ENCODE results near the gene TSPAN33. TPM values are rescaled to one million over a fixed set of nuclear protein-coding genes. Genes with fewer than 3 reads are reported as not detected.
A peak's percentile ranks its signal among the peaks of the same experiment; 100 is the strongest.

The TSPAN33 gene
- total RNA-seq, 1 donor: 38.0 TPM

DNA sequence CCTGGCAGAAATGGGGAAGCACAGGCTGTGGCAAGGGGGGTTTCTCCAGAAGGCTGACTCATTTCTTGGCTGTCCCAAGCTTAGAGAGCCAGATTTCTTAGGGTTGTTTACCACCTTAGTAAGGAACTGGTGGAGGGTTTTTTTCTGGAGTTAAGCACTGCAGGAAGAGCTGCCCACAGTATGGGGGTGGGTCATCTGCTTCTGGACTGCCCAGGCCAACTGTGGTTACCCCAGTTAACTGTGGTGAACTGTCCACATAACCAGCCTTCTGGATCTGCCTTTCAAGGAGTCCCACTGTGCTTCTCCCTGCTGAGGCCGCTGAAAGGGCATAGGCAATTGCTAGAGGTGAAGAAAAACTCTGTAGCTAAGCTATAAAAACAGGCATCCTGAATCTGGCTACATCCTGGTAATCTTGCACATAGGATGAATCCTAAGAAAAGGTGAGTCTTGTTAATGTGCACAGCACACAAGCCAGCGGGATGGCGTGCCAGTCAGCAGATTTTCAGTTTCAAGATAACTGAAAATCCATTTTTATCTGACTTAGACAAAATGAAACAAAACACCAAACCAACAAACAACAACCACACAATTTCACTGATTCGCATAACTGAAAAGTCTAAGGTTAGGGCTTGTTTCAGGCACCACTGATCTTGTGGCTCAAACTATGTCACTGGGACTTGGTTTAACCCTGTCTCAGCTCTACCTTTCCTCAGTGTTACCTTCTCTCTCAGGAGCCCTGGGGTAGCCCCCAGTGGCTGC is 21.6 kb upstream of the TSPAN33 start:
- Histone ChIP-seq H3K4me1 (ENCODE audit: insufficient read depth, low read length) (peaks cover 18% of the 10 kb centered on the region), H3K9me3 (ENCODE audit: low read depth, low read length) (no peaks in the 10 kb centered on the region), H3K27me3 (ENCODE audit: insufficient read depth, low read length) (no peaks in the 10 kb centered on the region), H3K4me3 (ENCODE audit: low read length) (no peak overlapping the region)

- Histone ChIP-seq H3K27me3 (ENCODE audit: insufficient read depth, low read length) (no peaks in the 10 kb centered on the region), H3K4me3 (ENCODE audit: low read length) (no peak overlapping the region), H3K4me1 (ENCODE audit: insufficient read depth, low read length) (peaks cover 18% of the 10 kb centered on the region), H3K9me3 (ENCODE audit: low read depth, low read length) (no peaks in the 10 kb centered on the region)
Observed at GRCh38 chr7:129123510-129123857, 21.0 kb upstream of the TSPAN33 start.

DNA sequence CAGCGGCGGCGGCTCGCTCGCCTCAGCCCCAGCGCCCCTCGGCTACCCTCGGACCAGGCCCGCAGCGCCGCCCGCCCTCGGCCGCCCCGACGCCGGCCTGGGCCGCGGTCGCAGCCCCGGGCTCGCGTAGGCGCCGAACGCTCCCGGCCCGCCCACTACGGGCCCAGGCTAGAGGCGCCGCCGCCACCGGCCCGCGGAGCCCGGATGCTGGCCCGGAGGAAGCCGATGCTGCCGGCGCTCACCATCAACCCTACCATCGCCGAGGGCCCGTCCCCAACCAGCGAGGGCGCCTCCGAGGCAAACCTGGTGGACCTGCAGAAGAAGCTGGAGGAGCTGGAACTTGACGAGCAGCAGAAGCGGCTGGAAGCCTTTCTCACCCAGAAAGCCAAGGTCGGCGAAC is 18.2 kb upstream of the TSPAN33 start:
- H3K9me3 ChIP-seq (ENCODE audit: low read depth, low read length): no peaks in the 10 kb centered on the region
- H3K4me3 ChIP-seq (ENCODE audit: low read length): no peak overlapping the region

GRCh38 chr7:129127154-129127553 is 17.4 kb upstream of the TSPAN33 start:
- Histone ChIP-seq H3K4me1 (ENCODE audit: insufficient read depth, low read length) (peaks cover 14% of the 10 kb centered on the region), H3K4me3 (ENCODE audit: low read length) (no peak overlapping the region), H3K27me3 (ENCODE audit: insufficient read depth, low read length) (no peaks in the 10 kb centered on the region), H3K9me3 (ENCODE audit: low read depth, low read length) (no peaks in the 10 kb centered on the region)

More for the DNA sequence above, 18.2 kb upstream of the TSPAN33 start:
- H3K27me3 ChIP-seq (ENCODE audit: insufficient read depth, low read length): no peaks in the 10 kb centered on the region
- peaks cover 18% of the 10 kb centered on the region for H3K4me1 ChIP-seq (ENCODE audit: insufficient read depth, low read length)

DNA sequence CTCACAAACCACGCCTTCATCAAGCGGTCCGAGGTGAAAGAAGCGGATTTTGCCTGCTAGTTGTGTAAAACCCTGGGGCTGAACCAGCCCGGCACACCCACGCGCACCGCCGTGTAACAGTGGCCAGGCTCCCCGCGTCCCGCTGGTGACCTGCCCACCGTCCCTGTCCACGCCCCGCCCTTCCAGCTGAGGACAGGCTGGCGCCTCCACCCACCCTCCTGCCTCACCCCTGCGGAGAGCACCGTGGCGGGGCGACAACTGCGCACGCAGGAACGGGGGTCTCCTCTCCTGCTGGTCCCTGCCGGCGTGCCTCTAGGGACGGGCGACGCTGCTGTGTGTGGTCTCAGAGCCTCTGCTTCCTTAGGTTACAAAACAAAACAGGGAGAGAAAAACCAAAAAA is 16.9 kb upstream of the TSPAN33 start:
- no peaks in the 10 kb centered on the region for H3K9me3 ChIP-seq (ENCODE audit: low read depth, low read length)
- H3K4me3 ChIP-seq (ENCODE audit: low read length): no peak overlapping the region
- peaks cover 11% of the 10 kb centered on the region for H3K4me1 ChIP-seq (ENCODE audit: insufficient read depth, low read length)
- no peaks in the 10 kb centered on the region for H3K27me3 ChIP-seq (ENCODE audit: insufficient read depth, low read length)

- Histone ChIP-seq H3K4me1 (ENCODE audit: insufficient read depth, low read length) (peaks cover 44% of the 10 kb centered on the region), H3K27me3 (ENCODE audit: insufficient read depth, low read length) (no peaks in the 10 kb centered on the region), H3K9me3 (ENCODE audit: low read depth, low read length) (no peaks in the 10 kb centered on the region), H3K4me3 (ENCODE audit: low read length) (no peak overlapping the region)
Observed at GRCh38 chr7:129134356-129134987, 10.0 kb upstream of the TSPAN33 start.

DNA sequence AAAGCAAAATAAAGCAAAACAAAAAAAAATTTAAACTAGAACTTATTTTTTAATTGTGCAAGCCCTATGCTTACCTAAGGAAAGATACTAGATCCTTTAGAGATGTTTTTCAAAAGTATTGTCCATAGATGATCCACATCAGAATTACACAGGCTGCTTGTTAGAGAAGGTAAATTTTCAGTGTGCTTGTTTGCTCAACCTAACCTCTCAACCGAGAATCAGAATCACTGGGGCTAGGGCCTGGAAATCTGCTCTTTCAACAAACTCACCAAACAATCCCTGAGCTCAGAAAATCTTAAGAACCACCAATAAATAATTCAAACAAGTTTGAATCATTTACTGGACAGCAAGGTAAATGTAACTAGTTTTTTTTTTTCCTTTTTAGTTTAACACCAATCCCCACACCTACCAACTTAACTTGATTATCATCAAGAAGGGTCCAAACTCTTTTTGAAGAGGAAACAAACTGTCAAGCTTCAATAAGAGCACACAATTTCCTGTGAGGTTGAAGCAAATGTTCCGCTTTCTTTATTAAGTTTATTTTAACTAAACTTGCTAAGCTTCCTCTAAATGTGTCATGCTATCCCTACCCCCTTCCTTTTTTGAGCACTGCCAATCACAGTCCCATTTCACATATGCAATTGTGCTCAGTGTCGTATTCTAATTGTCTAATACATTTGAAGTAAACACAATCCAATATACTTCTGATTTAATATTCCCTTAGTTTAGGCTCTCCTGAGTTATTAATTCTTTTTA is 7.4 kb upstream of the TSPAN33 start:
- Histone ChIP-seq H3K27me3 (ENCODE audit: insufficient read depth, low read length) (no peaks in the 10 kb centered on the region), H3K9me3 (ENCODE audit: low read depth, low read length) (no peaks in the 10 kb centered on the region), H3K4me1 (ENCODE audit: insufficient read depth, low read length) (peaks cover 44% of the 10 kb centered on the region), H3K4me3 (ENCODE audit: low read length) (no peak overlapping the region)

GRCh38 chr7:129143724-129144094 is 798 bp upstream of the TSPAN33 start:
- Histone ChIP-seq H3K27me3 (ENCODE audit: insufficient read depth, low read length) (peaks cover 16% of the 10 kb centered on the region), H3K4me3 (ENCODE audit: low read length) (peak overlapping the region; percentile 56), H3K4me1 (ENCODE audit: insufficient read depth, low read length) (peaks cover 46% of the 10 kb centered on the region), H3K9me3 (ENCODE audit: low read depth, low read length) (no peaks in the 10 kb centered on the region)

- Histone ChIP-seq H3K27me3 (ENCODE audit: insufficient read depth, low read length) (peaks cover 16% of the 10 kb centered on the region), H3K4me3 (ENCODE audit: low read length) (peak overlapping the region; percentile 56), H3K4me1 (ENCODE audit: insufficient read depth, low read length) (peaks cover 60% of the 10 kb centered on the region), H3K9me3 (ENCODE audit: low read depth, low read length) (no peaks in the 10 kb centered on the region)
Observed at GRCh38 chr7:129144834-129145668, 544 bp downstream of the TSPAN33 start.

- peaks cover 16% of the 10 kb centered on the region for H3K27me3 ChIP-seq (ENCODE audit: insufficient read depth, low read length)
- no peak overlapping the region for H3K4me3 ChIP-seq (ENCODE audit: low read length)
- peaks cover 68% of the 10 kb centered on the region for H3K4me1 ChIP-seq (ENCODE audit: insufficient read depth, low read length)
- H3K9me3 ChIP-seq (ENCODE audit: low read depth, low read length): no peaks in the 10 kb centered on the region
Observed at GRCh38 chr7:129146237-129146979, 1.9 kb downstream of the TSPAN33 start.

DNA sequence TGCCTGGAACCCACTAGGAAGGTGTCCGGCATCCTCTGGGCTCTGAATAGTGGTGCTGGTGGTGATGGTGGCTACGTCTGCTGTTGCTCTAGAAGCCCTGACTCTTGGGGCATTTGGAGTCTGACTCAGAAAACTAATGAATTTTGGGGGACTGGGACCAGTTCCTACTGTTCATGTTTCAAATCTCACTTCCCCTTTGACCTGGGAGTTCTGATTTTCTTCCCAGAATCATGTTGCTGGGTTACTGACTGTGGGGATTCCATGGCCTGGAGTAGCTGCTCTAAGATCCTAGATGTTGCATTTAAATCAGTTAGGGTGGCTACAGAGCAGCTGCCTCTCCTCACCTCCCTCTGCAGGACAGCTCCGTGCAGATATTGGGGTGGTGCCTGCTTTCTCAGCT is 3.2 kb downstream of the TSPAN33 start:
- Histone ChIP-seq H3K9me3 (ENCODE audit: low read depth, low read length) (no peaks in the 10 kb centered on the region), H3K27me3 (ENCODE audit: insufficient read depth, low read length) (peaks cover 16% of the 10 kb centered on the region), H3K4me3 (ENCODE audit: low read length) (no peak overlapping the region), H3K4me1 (ENCODE audit: insufficient read depth, low read length) (peaks cover 68% of the 10 kb centered on the region)

- peaks cover 60% of the 10 kb centered on the region for H3K4me1 ChIP-seq (ENCODE audit: insufficient read depth, low read length)
- H3K4me3 ChIP-seq (ENCODE audit: low read length): no peak overlapping the region
Observed at GRCh38 chr7:129149511-129149910, 5.0 kb downstream of the TSPAN33 start.

GRCh38 chr7:129150199-129150996 is 5.9 kb downstream of the TSPAN33 start:
- no peaks in the 10 kb centered on the region for H3K9me3 ChIP-seq (ENCODE audit: low read depth, low read length)
- H3K4me3 ChIP-seq (ENCODE audit: low read length): no peak overlapping the region
- H3K27me3 ChIP-seq (ENCODE audit: insufficient read depth, low read length): no peaks in the 10 kb centered on the region
- peaks cover 55% of the 10 kb centered on the region for H3K4me1 ChIP-seq (ENCODE audit: insufficient read depth, low read length)

More at GRCh38 chr7:129149511-129149910, 5.0 kb downstream of the TSPAN33 start:
- no peaks in the 10 kb centered on the region for H3K27me3 ChIP-seq (ENCODE audit: insufficient read depth, low read length)
- no peaks in the 10 kb centered on the region for H3K9me3 ChIP-seq (ENCODE audit: low read depth, low read length)

All from mononuclear cell (primary cell).